ENCODE results near the gene EPPIN.
"Not testable (repeated sequence)": the region's sequence is repeated elsewhere in the genome, so short reads cannot be mapped to it uniquely, and the experiment has no call there.

EPPIN gene

DNA sequence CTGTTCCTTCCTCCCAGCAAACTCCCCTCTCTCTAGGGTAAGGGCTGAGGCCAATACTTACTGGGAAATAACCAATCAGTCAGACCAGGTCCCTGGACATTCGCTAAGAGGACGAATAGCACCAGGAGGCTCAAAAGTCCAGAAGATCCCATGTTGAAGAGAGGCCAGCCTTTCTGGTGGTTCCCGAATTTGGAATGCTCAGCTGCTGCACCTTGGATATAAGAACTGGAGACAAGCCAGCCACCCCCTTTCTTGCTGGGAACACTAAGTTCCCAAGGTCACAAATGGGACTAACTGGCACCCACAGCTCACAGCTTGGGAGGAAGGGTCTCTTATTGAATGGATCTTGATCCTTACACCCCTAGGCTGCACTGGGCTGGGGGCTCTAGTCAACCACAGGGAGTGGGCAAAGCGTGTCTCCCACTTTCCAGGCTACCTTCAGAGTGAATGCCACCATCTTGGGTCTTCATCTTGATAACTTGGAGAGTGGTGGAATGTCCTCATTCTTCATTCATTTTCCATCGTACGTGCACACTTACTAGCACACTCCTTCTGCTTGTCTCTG lies at the start of gene EPPIN:
EPPIN (minus strand) TSS at position 196 of the 565 bp plus-strand sequence; CDS start at position 152, 44 bp downstream.
- no peak for DNase-seq

- DNase-seq, result no peak
These were observed 48.0 kb upstream of the EPPIN start for GRCh38 chr20:45595235-45595634.

GRCh38 chr20:45593498-45593897 lies 46.3 kb upstream of the EPPIN start:
- no peak for DNase-seq

DNA sequence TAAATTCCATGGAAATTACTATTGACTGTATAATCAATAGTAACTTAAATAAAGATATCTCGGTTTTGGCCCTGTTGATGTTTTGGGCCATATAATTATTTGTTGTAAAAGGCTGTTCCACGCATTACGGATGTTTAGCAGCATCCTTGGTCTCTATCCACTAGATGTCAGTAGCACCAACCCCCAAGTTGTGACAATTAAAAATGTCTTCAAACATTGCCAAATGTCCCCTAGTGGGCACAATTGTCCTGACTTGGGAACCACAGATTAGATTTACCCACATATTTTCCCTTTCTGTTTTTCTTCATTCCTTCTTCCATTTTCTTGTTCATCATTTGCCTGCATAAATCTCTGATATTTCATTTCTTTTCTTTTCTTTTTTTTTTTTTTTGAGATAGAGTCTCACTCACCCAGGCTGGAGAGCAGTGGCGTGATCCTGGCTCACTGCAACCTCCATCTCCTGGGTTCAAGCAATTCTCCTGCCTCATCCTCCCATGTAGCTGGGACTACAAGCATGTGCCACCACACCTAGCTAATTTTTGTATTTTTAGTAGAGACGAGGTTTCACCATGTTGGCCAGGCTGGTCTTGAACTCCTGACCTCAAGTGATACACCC lies 45.5 kb upstream of the EPPIN start:
- DNase-seq, result peak; percentile 12 to 37

DNA sequence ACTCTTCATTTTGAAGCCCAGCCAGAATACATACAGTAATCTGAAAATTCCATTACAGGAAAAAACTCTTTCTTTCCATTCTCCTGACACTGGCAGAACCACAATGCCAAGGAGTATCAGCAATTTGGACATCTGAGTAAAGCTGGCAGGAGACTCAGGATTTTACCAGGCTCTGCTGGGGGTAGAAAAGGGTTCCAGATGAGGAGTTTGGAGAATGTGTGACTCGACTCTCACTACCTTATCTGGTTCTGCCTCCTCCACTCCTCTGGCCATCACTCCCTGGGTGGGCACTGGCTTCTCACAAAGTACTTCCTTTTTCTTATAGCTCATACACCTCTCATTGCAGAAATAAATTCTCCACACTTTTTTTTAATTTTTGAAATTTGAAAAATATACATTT lies 42.5 kb upstream of the EPPIN start:
- DNase-seq, result no peak

GRCh38 chr20:45588800-45589199 lies 41.6 kb upstream of the EPPIN start:
- DNase-seq, result no peak

DNA sequence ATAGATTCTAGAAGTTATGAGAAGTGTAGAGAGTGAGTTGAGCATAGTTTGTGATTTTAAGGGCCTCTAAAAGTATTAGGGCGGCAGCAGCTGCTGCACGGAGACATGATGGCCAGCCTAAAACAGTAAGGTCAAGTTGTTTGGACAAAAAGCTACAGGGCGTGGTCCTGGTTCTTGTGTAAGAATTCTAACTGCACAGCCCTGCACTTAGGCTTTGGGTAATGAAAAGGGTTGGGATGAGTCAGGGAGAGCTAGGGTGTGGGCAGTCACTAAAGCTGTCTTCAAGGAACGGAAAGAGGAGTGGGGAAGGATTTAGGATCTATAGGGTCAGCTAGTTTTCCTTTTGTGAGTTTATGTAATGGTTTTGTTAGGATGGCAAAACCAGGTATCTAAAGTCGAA lies 38.8 kb upstream of the EPPIN start:
- DNase-seq, result not testable (repeated sequence)

GRCh38 chr20:45584294-45584693 lies 37.1 kb upstream of the EPPIN start:
- not testable (repeated sequence) for DNase-seq

DNA sequence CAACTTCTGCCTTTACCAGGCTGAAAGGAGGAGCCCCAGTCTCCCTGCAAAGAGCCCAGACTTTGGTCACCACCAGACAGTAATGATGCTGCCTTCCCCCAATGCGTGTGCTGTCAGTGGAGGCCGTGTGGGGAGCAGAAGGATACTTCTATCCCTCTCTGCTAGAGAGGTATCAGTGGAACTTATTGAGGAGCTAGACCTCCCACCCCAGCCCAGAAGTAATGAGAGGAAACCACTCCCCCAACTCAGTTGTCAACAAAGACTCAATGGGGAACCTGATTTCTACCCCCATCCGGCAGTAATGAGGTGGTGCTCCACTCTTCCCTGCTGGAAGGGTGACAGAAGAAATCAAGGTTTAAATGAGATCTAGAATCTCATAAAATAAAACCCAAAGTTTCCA lies 36.3 kb upstream of the EPPIN start:
- DNase-seq, result no peak

GRCh38 chr20:45581702-45582101 lies 34.5 kb upstream of the EPPIN start:
- no peak for DNase-seq

DNA sequence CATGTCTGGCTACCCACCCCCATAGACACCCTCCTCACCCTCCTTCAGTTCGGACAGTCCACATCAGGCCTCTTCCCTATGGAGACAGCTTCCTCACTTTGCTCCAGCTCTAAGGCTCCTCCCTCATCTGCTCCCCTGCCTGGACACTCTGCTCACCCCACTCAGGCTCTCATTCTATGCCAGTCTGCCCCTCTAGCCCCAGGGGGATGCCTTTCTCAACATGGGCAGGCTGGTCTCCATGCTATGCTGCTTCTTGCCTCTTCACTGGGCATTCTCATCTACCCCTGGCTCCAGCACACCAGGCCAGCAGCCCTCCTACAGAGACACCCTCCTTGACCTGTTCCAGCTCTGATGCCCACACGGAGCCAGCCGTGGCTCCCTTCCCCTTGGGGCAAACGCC lies 32.0 kb upstream of the EPPIN start, which contains the start of gene WFDC8:
WFDC8 (minus strand) TSS at position 101 of the 400 bp plus-strand sequence; CDS start at position 64, 37 bp downstream.
- no peak for DNase-seq

- DNase-seq, result no peak
These were observed 31.0 kb upstream of the EPPIN start for GRCh38 chr20:45578231-45578630.

DNA sequence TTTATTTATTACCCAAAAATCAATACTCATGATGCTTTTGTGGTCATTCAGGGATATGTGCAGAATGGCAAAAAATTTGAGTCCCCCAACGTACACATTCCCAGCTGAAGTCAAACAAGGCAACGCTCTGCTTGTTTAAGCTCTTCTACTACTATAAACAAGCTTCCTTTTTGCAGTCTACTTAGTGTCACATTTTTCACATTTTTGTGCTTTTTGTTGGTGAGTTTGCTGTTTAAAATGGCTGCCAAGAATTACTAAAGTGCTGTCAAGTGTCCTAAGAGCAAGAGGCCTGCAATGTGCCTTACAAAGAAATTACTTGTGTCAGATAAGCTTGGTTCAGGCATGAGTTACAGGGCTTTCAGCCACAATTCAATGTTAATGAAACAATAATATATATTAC lies 29.8 kb upstream of the EPPIN start:
- no peak for DNase-seq

- DNase-seq, result no peak
These were observed 28.7 kb upstream of the EPPIN start for GRCh38 chr20:45575931-45576330.

DNA sequence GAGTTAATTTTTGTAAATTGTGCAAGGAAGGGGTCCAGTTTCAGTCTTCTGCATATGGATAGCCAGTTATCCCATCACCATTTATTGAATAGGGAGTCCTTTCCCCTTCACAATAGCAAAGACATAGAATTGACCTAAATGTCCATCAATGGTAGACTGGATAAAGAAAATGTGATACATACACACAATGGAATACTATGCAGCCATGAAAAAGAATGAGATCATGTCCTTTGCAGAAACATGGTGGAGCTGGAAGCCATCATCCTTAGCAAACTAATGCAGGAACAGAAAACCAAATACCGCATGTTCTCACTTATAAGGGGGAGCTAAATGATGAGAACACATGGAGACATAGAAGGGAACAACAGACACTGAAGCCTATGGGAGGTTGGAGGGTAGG lies 22.4 kb upstream of the EPPIN start:
- not testable (repeated sequence) for DNase-seq

DNA sequence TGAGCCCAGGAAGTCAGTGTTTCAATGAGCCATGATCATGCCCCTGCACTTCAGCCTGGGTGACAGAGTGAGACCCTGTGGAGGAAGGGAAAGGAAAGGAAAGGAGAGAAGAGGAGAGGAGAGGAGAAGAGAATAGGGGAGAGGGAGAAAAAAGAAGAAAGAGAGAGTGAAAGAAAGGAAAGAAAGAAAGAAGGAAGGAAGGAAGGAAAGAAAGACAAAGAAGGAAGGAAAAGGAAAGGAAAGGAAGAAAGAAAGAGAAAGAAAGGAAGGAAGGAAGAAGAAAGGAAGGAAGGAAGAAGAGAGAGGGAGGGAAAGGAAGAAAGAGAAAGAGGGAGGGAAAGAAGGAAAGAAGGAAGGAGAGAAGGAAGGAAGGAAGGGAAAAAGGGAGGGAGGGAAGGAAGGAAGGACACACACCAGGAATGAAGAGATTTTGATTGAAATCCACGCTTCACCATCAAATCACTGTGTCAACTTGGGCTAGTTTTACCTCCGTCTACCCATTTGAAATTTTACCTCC lies 17.6 kb upstream of the EPPIN start:
- DNase-seq, result no peak

DNA sequence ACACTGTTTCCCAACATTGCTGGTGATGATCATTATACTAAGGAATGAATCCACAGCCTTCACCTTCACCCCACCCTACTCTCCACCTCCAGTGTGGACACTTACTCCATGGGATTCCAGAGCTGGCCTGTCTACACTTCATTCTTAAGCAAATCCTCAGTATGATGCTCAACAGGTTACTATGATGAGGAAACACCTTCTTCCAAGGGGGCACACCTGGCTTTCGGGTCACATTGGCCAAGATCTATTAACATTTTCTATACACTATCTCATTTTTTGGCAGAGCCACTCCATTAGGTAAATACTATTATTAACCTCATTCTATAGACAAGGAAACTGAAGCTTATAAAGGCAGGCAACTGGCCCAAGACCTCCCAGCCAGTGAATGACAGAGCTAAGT lies 8.0 kb upstream of the EPPIN start:
- no peak for DNase-seq

DNA sequence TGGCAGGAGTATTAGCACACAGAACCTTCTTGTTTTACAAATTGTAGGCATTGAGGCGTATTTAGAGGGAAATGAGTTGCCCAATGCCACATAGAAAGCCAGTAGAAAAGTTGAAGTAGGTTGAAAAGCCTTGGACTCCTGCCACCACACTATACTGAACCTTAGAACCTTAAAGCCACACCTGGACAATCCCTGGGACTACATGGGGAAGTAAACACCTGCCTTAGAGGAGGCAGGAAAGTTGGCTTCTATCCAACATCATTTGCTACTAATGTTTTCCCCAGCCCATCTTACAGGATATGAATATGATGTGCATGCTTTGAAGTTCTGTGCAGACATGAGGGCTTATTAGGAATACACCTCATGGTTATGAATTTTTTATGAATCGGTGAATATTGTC lies 5.3 kb upstream of the EPPIN start:
- DNase-seq, result no peak

DNA sequence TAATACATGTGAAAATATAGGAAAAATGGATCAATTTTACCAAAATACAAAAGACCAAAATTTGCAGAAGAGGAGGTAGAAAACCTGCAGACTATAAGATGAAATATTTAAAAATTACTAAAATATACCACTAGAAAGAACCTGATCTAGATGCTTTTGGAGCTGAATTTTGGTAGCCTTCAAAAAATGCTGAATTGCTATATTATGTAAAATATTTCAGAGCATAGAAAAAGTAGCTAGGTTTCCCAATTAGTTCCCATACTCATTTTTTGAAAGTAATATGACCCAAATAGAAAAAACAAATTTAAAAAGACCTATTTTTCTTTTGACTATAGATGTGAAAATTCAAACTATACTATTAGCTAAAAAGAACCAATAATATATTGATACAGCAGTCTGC lies 3.6 kb upstream of the EPPIN start:
- no peak for DNase-seq

- no peak for DNase-seq
These were observed 1.2 kb upstream of the EPPIN start for GRCh38 chr20:45548410-45548809.

DNA sequence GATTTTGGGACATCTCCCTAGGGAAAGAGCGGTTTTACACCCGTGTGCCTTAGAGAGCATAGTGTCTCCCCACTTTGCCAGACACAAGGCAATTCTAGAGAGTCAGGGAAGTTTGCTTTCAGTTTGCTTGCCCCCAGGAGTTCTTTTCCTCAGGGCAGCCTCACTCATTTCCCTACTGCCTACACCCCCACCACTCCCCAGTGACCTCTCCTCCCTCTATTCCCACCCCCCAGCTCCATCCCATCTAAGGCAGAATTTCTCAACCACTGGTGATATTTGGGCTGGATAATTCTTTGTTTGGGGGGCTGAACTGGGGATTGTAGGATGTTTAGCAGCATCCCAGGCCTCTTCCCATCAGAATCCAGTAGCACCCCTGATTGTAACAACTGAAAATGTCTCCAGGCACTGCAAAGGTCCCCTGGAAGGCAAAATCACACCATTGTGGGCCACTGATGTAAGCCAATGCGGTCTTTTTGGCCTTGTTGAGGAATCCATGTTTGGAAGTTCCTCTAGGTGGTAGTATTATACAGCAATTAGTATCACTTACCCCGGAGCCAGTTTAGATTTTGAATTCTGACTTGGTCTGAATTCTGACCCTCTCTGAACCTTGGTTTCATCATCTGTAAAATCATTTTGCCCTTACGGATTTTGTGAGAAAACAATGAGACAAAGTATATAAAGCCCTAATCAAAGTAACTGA lies 1.3 kb downstream of the EPPIN start:
- DNase-seq, result no peak

GRCh38 chr20:45545351-45545750 lies 1.9 kb downstream of the EPPIN start:
- no peak for DNase-seq

GRCh38 chr20:45539382-45539781 lies 7.8 kb downstream of the EPPIN start, which contains the start of gene WFDC6:
Gene WFDC6, minus strand, starts transcription at chr20:45539482. Its CDS starts 75 bp downstream, at chr20:45539407.
- DNase-seq, result no peak

GRCh38 chr20:45538209-45538799 lies 8.9 kb downstream of the EPPIN start:
- no peak for DNase-seq
